Neural cell (in vitro differentiated cells): ENCODE data around the gene ZNF497. TPM values are rescaled to one million over a fixed set of nuclear protein-coding genes. Genes with fewer than 3 reads are reported as not detected.

ENCODE experiments used
- H2AFZ ChIP-seq: fragments of 200-600, 300-800 bp; sonication (generic), shearing (Covaris generic); 2 replicates; pipeline ENCODE4 v1.6.0; 2014; ENCODE audit warnings: low read depth, mild to moderate bottlenecking, antibody characterized with exemption, low read length, moderate library complexity
- H3F3A ChIP-seq: fragments of 200-600 bp; shearing (Covaris generic); 2 replicates; pipeline ENCODE4 v1.6.1; 2016; ENCODE audit warnings: mild to moderate bottlenecking, moderate library complexity, mixed read lengths, antibody characterized with exemption, low read length; ENCODE audit not compliant: insufficient read depth, poor library complexity, severe bottlenecking
- H3K27ac ChIP-seq: fragments of 200-600, 300-800 bp; sonication (generic), shearing (Covaris generic); 2 replicates; pipeline ENCODE4 v1.5.1; 2014; ENCODE audit warnings: mild to moderate bottlenecking, low read length, moderate library complexity
- H3K27me3 ChIP-seq: fragments of 300-800, 200-600 bp; sonication (generic), shearing (Covaris generic); 2 replicates; pipeline ENCODE4 v1.6.0; 2014; ENCODE audit warnings: mild to moderate bottlenecking, low read depth, low read length, moderate library complexity; ENCODE audit not compliant: insufficient read depth
- H3K36me3 ChIP-seq: fragments of 300-800, 200-600 bp; sonication (generic), shearing (Covaris generic); 2 replicates; pipeline ENCODE4 v1.5.1; 2014; ENCODE audit warnings: mild to moderate bottlenecking, antibody characterized with exemption, low read length, moderate library complexity; ENCODE audit not compliant: insufficient read depth
- H3K4me2 ChIP-seq: fragments of 300-800, 200-600 bp; sonication (generic), shearing (Covaris generic); 2 replicates; pipeline ENCODE4 v1.6.0; 2014; ENCODE audit warnings: mild to moderate bottlenecking, low read length
- H3K4me3 ChIP-seq: fragments of 300-800, 200-600 bp; sonication (generic), shearing (Covaris generic); 2 replicates; pipeline ENCODE4 v1.5.1; 2014; ENCODE audit warnings: mild to moderate bottlenecking, low read length, moderate library complexity
- H3K79me2 ChIP-seq: fragments of 200-600 bp; shearing (Covaris generic); replicated peaks from 2 replicates; pipeline ENCODE4 v1.6.0; 2014; ENCODE audit warnings: mild to moderate bottlenecking, low read length, moderate library complexity; ENCODE audit not compliant: insufficient read depth
- H3K9ac ChIP-seq: fragments of 300-800, 200-600 bp; sonication (generic), shearing (Covaris generic); 2 replicates; pipeline ENCODE4 v1.6.1; 2016; ENCODE audit warnings: mild to moderate bottlenecking, low read length, mixed read lengths
- H3K9me2 ChIP-seq: fragments of 200-600 bp; shearing (Covaris generic); 2 replicates; pipeline ENCODE4 v1.6.1; 2016; ENCODE audit warnings: mild to moderate bottlenecking, low read length, mixed read lengths; ENCODE audit not compliant: insufficient read depth
- H3K9me3 ChIP-seq: fragments of 200-600, 300-800 bp; sonication (generic), shearing (Covaris generic); 2 replicates; pipeline ENCODE4 v1.6.1; 2016; ENCODE audit warnings: mild to moderate bottlenecking, mixed run types, low read length, moderate library complexity, mixed read lengths
- H4K20me1 ChIP-seq: fragments of 200-600 bp; shearing (Covaris generic); 2 replicates; pipeline ENCODE4 v1.6.1; 2016; ENCODE audit warnings: mild to moderate bottlenecking, mixed run types; ENCODE audit not compliant: insufficient read depth
- CTCF ChIP-seq: fragments of 450-650 bp; IDR thresholded peaks from 2 replicates; pipeline ENCODE4 v1.5.1; 2014; ENCODE audit warnings: antibody characterized with exemption, mild to moderate bottlenecking, moderate library complexity; ENCODE audit not compliant: poor library complexity, severe bottlenecking
- EP300 ChIP-seq: fragments of 450-650 bp; conservative IDR thresholded peaks from 2 replicates; pipeline ENCODE4 v1.6.1; 2014; ENCODE audit warnings: antibody characterized with exemption, mild to moderate bottlenecking, moderate library complexity; ENCODE audit not compliant: poor library complexity, severe bottlenecking
- EZH2 ChIP-seq: fragments of 200-600, 300-800 bp; shearing (Covaris generic), sonication (generic); IDR thresholded peaks from 2 replicates; pipeline ENCODE4 v1.6.1; 2014; ENCODE audit warnings: antibody characterized with exemption, low read length, borderline replicate concordance, mild to moderate bottlenecking; ENCODE audit not compliant: insufficient read depth, poor library complexity, severe bottlenecking
- POLR2AphosphoS5 ChIP-seq: IDR thresholded peaks from 2 replicates; pipeline ENCODE4 v1.6.1; 2012
- RAD21 ChIP-seq: fragments of 450-650 bp; conservative IDR thresholded peaks from 2 replicates; pipeline ENCODE4 v1.6.1; 2014; ENCODE audit warnings: antibody characterized with exemption, mild to moderate bottlenecking, moderate library complexity
- REST ChIP-seq: IDR thresholded peaks from 2 replicates; pipeline ENCODE4 v1.6.1; 2012; ENCODE audit warnings: borderline replicate concordance
- SMC3 ChIP-seq: fragments of 450-650 bp; conservative IDR thresholded peaks from 2 replicates; pipeline ENCODE4 v1.6.1; 2014; ENCODE audit warnings: antibody characterized with exemption, mild to moderate bottlenecking, moderate library complexity; ENCODE audit not compliant: poor library complexity
- TAF1 ChIP-seq: IDR thresholded peaks from 2 replicates; pipeline ENCODE4 v1.6.1; 2012; ENCODE audit warnings: low read depth
- polyA plus RNA-seq: library from polyadenylated mRNA; depleted of rRNA; stranded (reverse); fragments of >200 nt; gene quantifications from 2 replicates; pipeline ENCODE4 v1.2.3, GENCODE V29; 2014

Gene ZNF497
- polyA plus RNA-seq, 1 donor from 2014 or later = 13.7 TPM

GRCh38 chr19:58361900-58362271, 665 bp downstream of the ZNF497 start:
- Histone ChIP-seq H3K4me3 (peak overlapping the region; percentile 96), H3K9me3 (no peaks in the 10 kb centered on the region), H4K20me1 (no peaks in the 10 kb centered on the region), H3K4me2 (peak overlapping the region; percentile 80), H3K27me3 (no peaks in the 10 kb centered on the region), H2AFZ (peak overlapping the region; percentile 78), H3F3A (peaks cover 5% of the 10 kb centered on the region), H3K27ac (peak overlapping the region; percentile 94), H3K9me2 (no peaks in the 10 kb centered on the region), H3K9ac (peak overlapping the region; percentile 96), H3K36me3 (no peaks in the 10 kb centered on the region), H3K79me2 (no peaks in the 10 kb centered on the region)
- TF ChIP-seq SMC3 (no peak), EZH2 (no peak), REST (no peak)

GRCh38 chr19:58357481-58358145, 4.9 kb downstream of the ZNF497 start:
- Histone ChIP-seq H4K20me1 (no peaks in the 10 kb centered on the region), H3K9me2 (no peaks in the 10 kb centered on the region), H3K4me3 (no peak overlapping the region), H3F3A (peaks cover 5% of the 10 kb centered on the region), H3K4me2 (no peak overlapping the region), H3K36me3 (no peaks in the 10 kb centered on the region), H3K9me3 (no peaks in the 10 kb centered on the region), H3K27me3 (no peaks in the 10 kb centered on the region), H2AFZ (no peak overlapping the region), H3K79me2 (no peaks in the 10 kb centered on the region), H3K9ac (no peak overlapping the region), H3K27ac (no peak overlapping the region)
- TF ChIP-seq REST = no peak

GRCh38 chr19:58356766-58357480, 5.6 kb downstream of the ZNF497 start:
- H3K9me3 ChIP-seq = no peaks in the 10 kb centered on the region
- H3K9ac ChIP-seq = no peak overlapping the region
- H3K27ac ChIP-seq = no peak overlapping the region
- H3K27me3 ChIP-seq = no peaks in the 10 kb centered on the region
- no peaks in the 10 kb centered on the region for H3K36me3 ChIP-seq
- no peak overlapping the region for H3K4me2 ChIP-seq
- H3K4me3 ChIP-seq = no peak overlapping the region
- H3F3A ChIP-seq = peaks cover under 1% of the 10 kb centered on the region
- no peaks in the 10 kb centered on the region for H3K9me2 ChIP-seq
- H2AFZ ChIP-seq = no peak overlapping the region
- H3K79me2 ChIP-seq = no peaks in the 10 kb centered on the region
- H4K20me1 ChIP-seq = no peaks in the 10 kb centered on the region
- no peak for TF ChIP-seq SMC3
- no peak for TF ChIP-seq EP300
- TF ChIP-seq TAF1 = no peak
- no peak for TF ChIP-seq POLR2AphosphoS5
- no peak for TF ChIP-seq RAD21
- TF ChIP-seq CTCF = no peak
- no peak for TF ChIP-seq REST
